Stomach (tissue), 9 donors: ENCODE data around the gene PPP2CA. TPM values are rescaled to one million over a fixed set of nuclear protein-coding genes. Genes with fewer than 3 reads are reported as not detected.

Experiments used
- DNase-seq, 2 donors: peaks; one replicate each; pipeline versions ENCODE4 v3.0.0 to v3.0.0-alpha.2; 2013 to 2019
- H3K27ac ChIP-seq, 5 donors: fragments of 200-600 bp in 4 of 5; sonication (generic) in 4 of 5; one replicate each; pipeline ENCODE4 v1.5.1; 2013 to 2019; ENCODE audit warnings: mild to moderate bottlenecking in 1 of 5, moderate library complexity in 1 of 5
- H3K27me3 ChIP-seq, 3 donors: fragments of 200-600 bp; sonication (generic); one replicate each; pipeline ENCODE4 v1.5.1; 2017 to 2019; ENCODE audit warnings: mixed run types in 1 of 3
- H3K36me3 ChIP-seq, 4 donors: fragments of 200-600 bp; sonication (generic); 1 replicate in 3 of 4; 2 replicates in 1 of 4; pipeline ENCODE4 v1.5.1; 2016 to 2019
- H3K4me1 ChIP-seq, 4 donors: fragments of 200-600 bp; sonication (generic); one replicate each; pipeline ENCODE4 v1.5.1; 2016 to 2019
- H3K4me3 ChIP-seq, 4 donors: fragments of 200-600 bp; sonication (generic) in 3 of 4; one replicate each; pipeline ENCODE4 v1.5.1; 2016 to 2019; ENCODE audit warnings: mild to moderate bottlenecking in 1 of 4
- H3K9me3 ChIP-seq, 4 donors: fragments of 200-600 bp; sonication (generic); one replicate each; pipeline ENCODE4 v1.5.1; 2016 to 2019
- CTCF ChIP-seq, 7 experiments: fragments of 450-650 bp in 4 of 7; fragments of 200-600 bp in 3 of 7; sonication (generic) in 3 of 7; IDR thresholded peaks; one replicate each; pipeline ENCODE4 v1.5.1; 2016 to 2019; ENCODE audit warnings: antibody characterized with exemption in 7 of 7, control low read depth in 2 of 7, mild to moderate bottlenecking in 1 of 7
- EP300 ChIP-seq: sonication (generic); formaldehyde crosslinking; IDR thresholded peaks from one replicate; pipeline ENCODE4 v1.6.1; 2017; ENCODE audit warnings: antibody characterized with exemption
- POLR2A ChIP-seq, 4 donors: fragments of 450-650 bp; IDR thresholded peaks; one replicate each; pipeline ENCODE4 v1.6.1; 2016; ENCODE audit warnings: antibody characterized with exemption in 4 of 4, control low read depth in 2 of 4, mild to moderate bottlenecking in 1 of 4, moderate library complexity in 1 of 4
- POLR2AphosphoS5 ChIP-seq, 3 donors: sonication (generic); formaldehyde crosslinking; IDR thresholded peaks; one replicate each; pipeline ENCODE4 v1.6.1; 2016; ENCODE audit warnings: antibody characterized with exemption in 3 of 3
- WGBS, 5 donors: extraction: QIAGEN DNeasy Blood & Tissue Kit in 3 of 5; methylation state at CpG; one replicate each; pipeline versions ENCODE4 v1.1.5 to v1.1.7; 2013 to 2018; 5-methylcytosine and 5-hydroxymethylcytosine counted together
- intact Hi-C: fragments of 100-400 bp; cut with DNase I; formaldehyde crosslinking; loops from one replicate; pipeline ENCODE4 v1.15.1; 2023; ENCODE audit warnings: low total_unique reads
- polyA plus RNA-seq, 3 donors: library from polyadenylated mRNA; stranded (reverse); fragments of 200-250 nt; gene quantifications; one replicate each; pipeline ENCODE4 v1.2.3, GENCODE V29; 2013
- total RNA-seq, 5 donors: library from RNA; depleted of rRNA; stranded (reverse); fragments of >200 nt; gene quantifications; one replicate each; pipeline versions ENCODE4 v1.1.0 to v1.2.3, GENCODE V29; 2014 to 2016
- donor health status: healthy with polysubstance abuse.
- donor health status: Bipolar disorder and iron deficiency.
- donor health status: healthy.

Gene PPP2CA
- total and polyA plus RNA-seq, 8 donors: 29.4 to 108 (median 55.2) TPM

- TF ChIP-seq EP300 (no peak), CTCF (IDR thresholded peaks at IDR 0.05) (no peak), POLR2A (IDR thresholded peaks at IDR 0.05) (no peak), POLR2AphosphoS5 (IDR thresholded peaks at IDR 0.05) (no peak)
- Histone ChIP-seq H3K4me1 (peaks cover 10 to 17% (median 14%) of the 10 kb centered on the region in 4 donors), H3K27ac (no peak overlapping the region), H3K9me3 (no peaks in the 10 kb centered on the region), H3K4me3 (no peak overlapping the region), H3K27me3 (no peaks in the 10 kb centered on the region), H3K36me3 (no peaks in the 10 kb centered on the region)
- intact Hi-C loops: loop anchor here (5.0 to 10.0 kb wide), 2 partner anchors 104 to 411 kb away; no protein-coding TSS in a partner anchor
- DNase-seq: no peak
Measured at GRCh38 chr5:134183481-134183880, 42.4 kb downstream of the PPP2CA start.

- Histone ChIP-seq H3K27me3 (no peaks in the 10 kb centered on the region), H3K4me3 (peak overlapping the region in 1 of 4 donors; percentile 74), H3K4me1 (peaks cover 18 to 39% (median 30%) of the 10 kb centered on the region in 4 donors), H3K9me3 (no peaks in the 10 kb centered on the region), H3K27ac (peak overlapping the region; percentile 98 to 100 (median 99)), H3K36me3 (peaks cover 1 to 7% (median 6%) of the 10 kb centered on the region in 4 donors)
- 61 to 97% (median 76%) methylated on average over 2 to 3 of the region's 3 CpGs for whole genome bisulfite sequencing, 5 donors
- intact Hi-C loops: no loop called here
- TF ChIP-seq POLR2A (IDR thresholded peaks at IDR 0.05) (no peak), EP300 (no peak), CTCF (IDR thresholded peaks at IDR 0.05) (no peak), POLR2AphosphoS5 (IDR thresholded peaks at IDR 0.05) (no peak)
- no peak for DNase-seq
Measured at GRCh38 chr5:134178096-134178419, 47.8 kb downstream of the PPP2CA start.

GRCh38 chr5:134177369-134178095, 48.3 kb downstream of the PPP2CA start:
- no peak for TF ChIP-seq POLR2A (IDR thresholded peaks at IDR 0.05)
- TF ChIP-seq POLR2AphosphoS5 (IDR thresholded peaks at IDR 0.05): peak in 2 of 3 donors; percentile 48 to 58
- Histone ChIP-seq H3K27me3 (no peaks in the 10 kb centered on the region), H3K27ac (peak overlapping the region; percentile 98 to 100 (median 99)), H3K4me1 (peaks cover 19 to 44% (median 32%) of the 10 kb centered on the region in 4 donors), H3K9me3 (no peaks in the 10 kb centered on the region), H3K4me3 (peak overlapping the region; percentile 74 to 96 (median 86)), H3K36me3 (peaks cover 7 to 12% (median 11%) of the 10 kb centered on the region in 4 donors)
- intact Hi-C loops: no loop called here
- peak; percentile 70 to 87 for DNase-seq
- 11 to 22% (median 13%) methylated on average over 25 to 29 of the region's 29 CpGs for WGBS, 5 donors

GRCh38 chr5:134176511-134177368, 49.1 kb downstream of the PPP2CA start, which contains the start of gene SKP1:
Gene SKP1, minus strand, starts transcription at chr5:134176950. Its CDS starts 2,928 bp downstream, at chr5:134174022.
- H3K4me3 ChIP-seq: peak within 1 kb of the TSS; percentile 74 to 96 (median 86)
- H3K36me3 ChIP-seq: peaks cover 15 to 20% (median 19%) of the 10 kb centered on the region in 4 donors
- peak; percentile 87 to 96 for DNase-seq
- WGBS, 5 donors: 0 to 2% (median 0%) methylated on average over 19 to 92 of the region's 92 CpGs
- H3K4me1 ChIP-seq: peaks cover 22 to 52% (median 38%) of the 10 kb centered on the region in 4 donors
- no peaks in the 10 kb centered on the region for H3K9me3 ChIP-seq
- peak; percentile 82 to 100 (median 100) for TF ChIP-seq POLR2AphosphoS5 (IDR thresholded peaks at IDR 0.05)
- TF ChIP-seq POLR2A (IDR thresholded peaks at IDR 0.05): peak in 2 of 4 donors; percentile 63 to 89
- no peak for TF ChIP-seq EP300
- no peak for TF ChIP-seq CTCF (IDR thresholded peaks at IDR 0.05)
- H3K27me3 ChIP-seq: no peaks in the 10 kb centered on the region
- intact Hi-C loops: no loop called here
- H3K27ac ChIP-seq: peak within 1 kb of the TSS; percentile 98 to 100 (median 99)
